ENCODE measurements around the gene BPHL.

GRCh38 chr6:3190056-3190455, 71.5 kb downstream of the BPHL start:
- TF ChIP-seq, protein P1, sequence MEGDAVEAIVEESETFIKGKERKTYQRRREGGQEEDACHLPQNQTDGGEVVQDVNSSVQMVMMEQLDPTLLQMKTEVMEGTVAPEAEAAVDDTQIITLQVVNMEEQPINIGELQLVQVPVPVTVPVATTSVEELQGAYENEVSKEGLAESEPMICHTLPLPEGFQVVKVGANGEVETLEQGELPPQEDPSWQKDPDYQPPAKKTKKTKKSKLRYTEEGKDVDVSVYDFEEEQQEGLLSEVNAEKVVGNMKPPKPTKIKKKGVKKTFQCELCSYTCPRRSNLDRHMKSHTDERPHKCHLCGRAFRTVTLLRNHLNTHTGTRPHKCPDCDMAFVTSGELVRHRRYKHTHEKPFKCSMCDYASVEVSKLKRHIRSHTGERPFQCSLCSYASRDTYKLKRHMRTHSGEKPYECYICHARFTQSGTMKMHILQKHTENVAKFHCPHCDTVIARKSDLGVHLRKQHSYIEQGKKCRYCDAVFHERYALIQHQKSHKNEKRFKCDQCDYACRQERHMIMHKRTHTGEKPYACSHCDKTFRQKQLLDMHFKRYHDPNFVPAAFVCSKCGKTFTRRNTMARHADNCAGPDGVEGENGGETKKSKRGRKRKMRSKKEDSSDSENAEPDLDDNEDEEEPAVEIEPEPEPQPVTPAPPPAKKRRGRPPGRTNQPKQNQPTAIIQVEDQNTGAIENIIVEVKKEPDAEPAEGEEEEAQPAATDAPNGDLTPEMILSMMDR (IDR thresholded peaks at IDR 0.05; ENCODE audit: insufficient read depth, low read length, poor library complexity, severe bottlenecking), result no peak
- TF ChIP-seq EZH2phosphoT487 (conservative IDR thresholded peaks at IDR 0.05; ENCODE audit: low read length), result no peak
